Activated CD8-positive, alpha-beta T cell treated with anti-CD3 and anti-CD28 coated beads for 36 hours (primary cell): ENCODE data around the gene CDK10. TPM values are rescaled to one million over a fixed set of nuclear protein-coding genes. Genes with fewer than 3 reads are reported as not detected.
"Not testable (repeated sequence)": the region's sequence is repeated elsewhere in the genome, so short reads cannot be mapped to it uniquely, and the experiment has no call there.

ENCODE experiments used
- ATAC-seq: fragments of 200-7000 bp; cut with Tn5 transposase; one replicate; pipeline ENCODE4 v1.10.0; 2021; ENCODE audit warnings: mild to moderate bottlenecking, moderate library complexity
- CTCF ChIA-PET: fragments of 350-600 bp; sonication (Branson Sonifier 250); formaldehyde crosslinking; loops from one replicate; lab custom pipeline; 2021; ENCODE audit warnings: antibody characterized with exemption; lab: Charles Lee
- POLR2A ChIA-PET: fragments of 350-600 bp; sonication (Branson Sonifier 250); formaldehyde crosslinking; loops from one replicate; lab custom pipeline; 2021; ENCODE audit warnings: antibody characterized with exemption; lab: Charles Lee
- DNase-seq: peaks from one replicate; pipeline ENCODE4 v3.0.0-alpha.2; 2020
- H3K27ac Mint-ChIP-seq: one replicate; pipeline ENCODE4 v1.8.0; 2021; ENCODE audit warnings: mild to moderate bottlenecking, mixed read lengths
- H3K27me3 Mint-ChIP-seq: one replicate; pipeline ENCODE4 v1.8.0; 2021; ENCODE audit warnings: mixed read lengths
- H3K36me3 Mint-ChIP-seq: one replicate; pipeline ENCODE4 v1.8.0; 2021; ENCODE audit warnings: low read depth, mixed read lengths
- H3K4me1 Mint-ChIP-seq: one replicate; pipeline ENCODE4 v1.8.0; 2021; ENCODE audit warnings: low read depth, mixed read lengths
- H3K4me3 Mint-ChIP-seq: one replicate; pipeline ENCODE4 v1.8.0; 2021; ENCODE audit warnings: mild to moderate bottlenecking, moderate library complexity, mixed read lengths
- H3K9me3 Mint-ChIP-seq: one replicate; pipeline ENCODE4 v1.8.0; 2021; ENCODE audit warnings: mixed read lengths
- intact Hi-C: fragments of 100-400 bp; cut with micrococcal nuclease; formaldehyde crosslinking; loops from one replicate; pipeline ENCODE4 v1.10.0; 2022
- total RNA-seq, 2 experiments: library from RNA; stranded (reverse); gene quantifications; one replicate each; pipeline ENCODE4 v1.2.3, GENCODE V29; 2021
- TF ChIP-seq, protein P1 (sequence below): fragments of 200-600 bp; IDR thresholded peaks from one replicate; pipeline ENCODE4 v1.8.0; 2022; ENCODE audit warnings: antibody characterized with exemption, mild to moderate bottlenecking

CDK10 gene
- total RNA-seq, 2 experiments from 2014 or later, result 85.8 to 98.6 TPM

- ChIA-PET POLR2A (interaction anchor here (0.7 to 3.6 kb wide), 2 partner anchors 11 to 132 kb away, joined by 3 to 21 read pairs; partner anchors contain the start of gene CDK10), CTCF (interaction anchor here (1.2 to 3.4 kb wide), 2 partner anchors 9 to 28 kb away, joined by 4 to 23 read pairs; no protein-coding TSS in a partner anchor)
- H3K36me3 Mint-ChIP-seq, result peaks cover 16% of the 10 kb centered on the region
- H3K27me3 Mint-ChIP-seq, result no peaks in the 10 kb centered on the region
- no peak overlapping the region for H3K27ac Mint-ChIP-seq
- ATAC-seq (no peak), DNase-seq (no peak)
- intact Hi-C loops, result no loop called here
- TF ChIP-seq, protein P1, sequence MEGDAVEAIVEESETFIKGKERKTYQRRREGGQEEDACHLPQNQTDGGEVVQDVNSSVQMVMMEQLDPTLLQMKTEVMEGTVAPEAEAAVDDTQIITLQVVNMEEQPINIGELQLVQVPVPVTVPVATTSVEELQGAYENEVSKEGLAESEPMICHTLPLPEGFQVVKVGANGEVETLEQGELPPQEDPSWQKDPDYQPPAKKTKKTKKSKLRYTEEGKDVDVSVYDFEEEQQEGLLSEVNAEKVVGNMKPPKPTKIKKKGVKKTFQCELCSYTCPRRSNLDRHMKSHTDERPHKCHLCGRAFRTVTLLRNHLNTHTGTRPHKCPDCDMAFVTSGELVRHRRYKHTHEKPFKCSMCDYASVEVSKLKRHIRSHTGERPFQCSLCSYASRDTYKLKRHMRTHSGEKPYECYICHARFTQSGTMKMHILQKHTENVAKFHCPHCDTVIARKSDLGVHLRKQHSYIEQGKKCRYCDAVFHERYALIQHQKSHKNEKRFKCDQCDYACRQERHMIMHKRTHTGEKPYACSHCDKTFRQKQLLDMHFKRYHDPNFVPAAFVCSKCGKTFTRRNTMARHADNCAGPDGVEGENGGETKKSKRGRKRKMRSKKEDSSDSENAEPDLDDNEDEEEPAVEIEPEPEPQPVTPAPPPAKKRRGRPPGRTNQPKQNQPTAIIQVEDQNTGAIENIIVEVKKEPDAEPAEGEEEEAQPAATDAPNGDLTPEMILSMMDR, result no peak
- no peaks in the 10 kb centered on the region for H3K9me3 Mint-ChIP-seq
- H3K4me1 Mint-ChIP-seq, result peaks cover 21% of the 10 kb centered on the region
- no peak overlapping the region for H3K4me3 Mint-ChIP-seq
Observed at GRCh38 chr16:89697161-89697615, 10.7 kb downstream of the CDK10 start.

GRCh38 chr16:89697616-89698331 is 11.3 kb downstream of the CDK10 start:
- CTCF ChIA-PET, result interaction anchor here (1.2 to 3.4 kb wide), 2 partner anchors 8 to 28 kb away, joined by 4 to 23 read pairs; no protein-coding TSS in a partner anchor
- H3K4me1 Mint-ChIP-seq, result peaks cover 27% of the 10 kb centered on the region
- intact Hi-C loops, result no loop called here
- POLR2A ChIA-PET, result interaction anchor here (0.6 to 3.6 kb wide), 4 partner anchors 11 to 722 kb away, joined by 3 to 21 read pairs (median 3); partner anchors contain the start of genes CDK10 and TCF25
- H3K4me3 Mint-ChIP-seq, result no peak overlapping the region
- ATAC-seq (no peak), DNase-seq (no peak)
- no peaks in the 10 kb centered on the region for H3K27me3 Mint-ChIP-seq
- H3K27ac Mint-ChIP-seq, result no peak overlapping the region
- no peaks in the 10 kb centered on the region for H3K9me3 Mint-ChIP-seq
- TF ChIP-seq, protein P1, result no peak
- peaks cover 16% of the 10 kb centered on the region for H3K36me3 Mint-ChIP-seq

- H3K36me3 Mint-ChIP-seq, ATAC-seq, H3K27ac Mint-ChIP-seq, H3K4me3 Mint-ChIP-seq, DNase-seq, H3K27me3 Mint-ChIP-seq, intact Hi-C loops, H3K9me3 Mint-ChIP-seq: not testable (repeated sequence)
- peaks cover 27% of the 10 kb centered on the region for H3K4me1 Mint-ChIP-seq
- ChIA-PET CTCF (interaction anchor here (0.7 to 3.4 kb wide), 10 partner anchors 10 to 212 kb away, joined by 3 to 28 read pairs (median 12); partner anchors contain the start of gene CDK10), POLR2A (interaction anchor here (0.6 to 3.6 kb wide), 6 partner anchors 12 to 723 kb away, joined by 3 to 21 read pairs (median 3); partner anchors contain the start of genes CDK10, CHMP1A, SPATA33 and TCF25)
Observed at GRCh38 chr16:89698717-89699116, 12.2 kb downstream of the CDK10 start.

GRCh38 chr16:89699629-89700099 is 13.2 kb downstream of the CDK10 start:
- POLR2A ChIA-PET, result interaction anchor here (0.6 to 3.6 kb wide), 12 partner anchors 9 to 174 kb away, joined by 3 to 21 read pairs (median 4); partner anchors contain the start of genes CDK10, CHMP1A, SPATA33 and TCF25
- not testable (repeated sequence) for H3K27me3 Mint-ChIP-seq, DNase-seq, H3K27ac Mint-ChIP-seq, H3K36me3 Mint-ChIP-seq, ATAC-seq, H3K9me3 Mint-ChIP-seq
- intact Hi-C loops, result loop anchor here (10.0 kb wide), 1 partner anchor 95 kb away; no protein-coding TSS in a partner anchor
- H3K4me1 Mint-ChIP-seq, result peaks cover 27% of the 10 kb centered on the region
- CTCF ChIA-PET, result interaction anchor here (0.8 to 3.4 kb wide), 34 partner anchors 10 to 322 kb away, joined by 3 to 28 read pairs (median 4); partner anchors contain the start of genes CDK10, CHMP1A, CPNE7 and SPATA33
- H3K4me3 Mint-ChIP-seq, result peak overlapping the region; percentile 67

DNA sequence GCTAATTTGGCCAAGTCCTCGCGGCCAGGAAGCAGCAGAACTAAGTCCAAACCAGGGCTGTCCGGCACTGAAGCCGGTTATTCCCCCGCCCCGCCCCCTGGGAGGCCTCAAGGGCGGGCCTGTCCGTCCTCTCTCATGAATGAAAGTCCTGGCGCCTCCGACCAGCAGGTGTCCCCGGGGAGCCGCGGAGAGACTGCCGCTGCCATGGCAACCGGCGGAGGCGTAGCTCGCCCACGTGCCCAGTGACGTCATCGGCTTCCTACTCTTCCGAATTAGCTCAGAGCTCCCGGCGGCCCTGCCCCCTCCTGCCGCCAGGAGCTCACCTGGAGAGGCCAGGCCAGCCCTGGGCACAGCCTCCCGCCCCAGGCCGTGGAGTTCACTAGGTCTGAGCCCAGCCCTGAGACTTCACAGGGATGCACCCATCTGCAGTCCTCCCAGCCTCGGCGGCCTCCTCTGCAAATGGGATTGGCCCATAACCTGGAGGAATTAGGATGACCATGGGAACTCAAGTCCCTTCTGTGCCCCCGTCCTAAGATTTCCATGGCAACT is 13.7 kb downstream of the CDK10 start:
- H3K27ac Mint-ChIP-seq, result peak overlapping the region; percentile 25
- peak; percentile 98 for DNase-seq
- no peaks in the 10 kb centered on the region for H3K9me3 Mint-ChIP-seq
- POLR2A ChIA-PET, result interaction anchor here (1.3 to 3.6 kb wide), 12 partner anchors 9 to 173 kb away, joined by 3 to 21 read pairs (median 5); partner anchors contain the start of genes CDK10, CHMP1A, SPATA33 and TCF25
- no peaks in the 10 kb centered on the region for H3K27me3 Mint-ChIP-seq
- CTCF ChIA-PET, result interaction anchor here (0.7 to 3.4 kb wide), 44 partner anchors 8 to 374 kb away, joined by 3 to 28 read pairs (median 4); partner anchors contain the start of genes CDK10, CHMP1A, CPNE7 and SPATA33
- TF ChIP-seq, protein P1, result peak; percentile 88
- intact Hi-C loops, result loop anchor here (10.0 kb wide), 1 partner anchor 95 kb away; no protein-coding TSS in a partner anchor
- H3K4me1 Mint-ChIP-seq, result peaks cover 27% of the 10 kb centered on the region
- peaks cover 5% of the 10 kb centered on the region for H3K36me3 Mint-ChIP-seq
- peak overlapping the region; percentile 67 for H3K4me3 Mint-ChIP-seq
- ATAC-seq, result peak; percentile 17
